Small intestine (tissue), 7 donors: ENCODE data around the gene CRISPLD2. TPM values are rescaled to one million over a fixed set of nuclear protein-coding genes. Genes with fewer than 3 reads are reported as not detected.

Source experiments
- DNase-seq, 2 donors: peaks; one replicate each; pipeline versions ENCODE4 v3.0.0 to v3.0.0-alpha.2; 2013
- FAIRE-seq: peaks from 2 replicates; lab custom pipeline; 2012; peaks lifted over from hg19 to GRCh38; lab: Jason Lieb, UNC
- H3K27ac ChIP-seq, 3 donors: one replicate each; pipeline ENCODE4 v1.5.1; 2013; ENCODE audit warnings: low read length in 2 of 3, mild to moderate bottlenecking in 2 of 3, control low read depth in 1 of 3, inconsistent platforms in 1 of 3, low read depth in 1 of 3, moderate library complexity in 1 of 3
- H3K27me3 ChIP-seq, 3 donors: one replicate each; pipeline ENCODE4 v1.6.1; 2013; ENCODE audit warnings: low read length in 3 of 3, inconsistent platforms in 1 of 3; ENCODE audit not compliant: control insufficient read depth in 3 of 3, insufficient read depth in 3 of 3
- H3K36me3 ChIP-seq, 3 donors: one replicate each; pipeline ENCODE4 v1.6.1; 2013; ENCODE audit warnings: low read length in 3 of 3, inconsistent platforms in 1 of 3, low read depth in 1 of 3, mild to moderate bottlenecking in 1 of 3, moderate library complexity in 1 of 3; ENCODE audit not compliant: control insufficient read depth in 3 of 3, insufficient read depth in 2 of 3
- H3K4me1 ChIP-seq, 3 donors: one replicate each; pipeline ENCODE4 v1.6.1; 2013; ENCODE audit warnings: low read length in 2 of 3, inconsistent platforms in 1 of 3, low read depth in 1 of 3, mild to moderate bottlenecking in 1 of 3, moderate library complexity in 1 of 3; ENCODE audit not compliant: control insufficient read depth in 3 of 3, insufficient read depth in 2 of 3
- H3K4me3 ChIP-seq, 3 donors: one replicate each; pipeline ENCODE4 v1.5.1; 2013; ENCODE audit warnings: low read length in 3 of 3, control low read depth in 1 of 3, inconsistent platforms in 1 of 3, low read depth in 1 of 3, mild to moderate bottlenecking in 1 of 3, moderate library complexity in 1 of 3
- H3K9me3 ChIP-seq, 2 donors: one replicate each; pipeline ENCODE4 v1.6.1; 2013; ENCODE audit warnings: low read depth in 1 of 2, low read length in 1 of 2; ENCODE audit not compliant: control insufficient read depth in 2 of 2, insufficient read depth in 1 of 2
- WGBS, 3 donors: extraction: QIAGEN DNeasy Blood & Tissue Kit; methylation state at CpG; one replicate each; pipeline ENCODE4 v1.1.7; 2013; 5-methylcytosine and 5-hydroxymethylcytosine counted together
- polyA plus RNA-seq, 4 donors: library from polyadenylated mRNA; stranded (reverse) in 3 of 4; unstranded in 1 of 4; fragments of 200-250 nt in 3 of 4; fragments of 120-200 nt in 1 of 4; gene quantifications; one replicate each; pipeline versions ENCODE4 v1.2.1 to v1.2.3, GENCODE V29; 2013
- donor health status: healthy with polysubstance abuse.
- donor health status: control.
- donor health status: control.
- donor health status: Bipolar disorder and iron deficiency.
- donor health status: healthy.

The CRISPLD2 gene
- polyA plus RNA-seq, 4 donors: 0.89 to 31.4 (median 4.9) TPM

GRCh38 chr16:84840687-84841627 lies 21.2 kb downstream of the CRISPLD2 start:
- WGBS, 3 donors: 83 to 88% (median 85%) methylated on average over 22 of the region's 22 CpGs
- FAIRE-seq (no peak), DNase-seq (no peak)
- peaks cover 0 to 4% (median 0%) of the 10 kb centered on the region in 3 donors for H3K4me1 ChIP-seq
- no peaks in the 10 kb centered on the region for H3K9me3 ChIP-seq
- peaks cover 0 to 20% (median 0%) of the 10 kb centered on the region in 3 donors for H3K36me3 ChIP-seq
- H3K27ac ChIP-seq: peak overlapping the region in 1 of 3 donors; percentile 32
- peaks cover 0 to 26% (median 0%) of the 10 kb centered on the region in 3 donors for H3K27me3 ChIP-seq
- no peak overlapping the region for H3K4me3 ChIP-seq

DNA sequence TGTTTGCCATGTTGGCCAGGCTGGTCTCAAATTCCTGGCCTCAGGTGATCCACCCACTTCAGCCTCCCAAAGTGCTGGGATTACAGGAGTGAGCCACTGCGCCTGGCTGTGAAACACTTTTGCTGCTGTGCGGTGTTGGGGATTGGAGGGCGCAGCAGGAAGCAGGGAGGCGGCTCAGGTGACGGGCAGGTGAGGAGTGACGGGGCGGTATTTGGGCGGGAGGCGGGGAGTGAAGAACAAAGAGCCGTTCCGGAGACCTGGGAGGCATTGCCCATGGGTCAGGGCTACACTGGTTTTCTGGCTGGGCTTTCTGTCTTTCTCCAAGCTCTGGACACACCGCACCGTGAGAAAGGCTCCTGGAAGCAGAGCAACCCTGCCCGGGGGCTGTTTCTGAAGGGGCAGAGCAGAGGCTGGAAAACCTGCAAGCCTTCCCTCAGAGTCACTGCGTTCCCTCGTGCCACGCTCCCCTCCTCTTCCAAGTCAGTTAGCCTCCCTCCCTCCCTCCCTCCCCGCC lies 22.1 kb downstream of the CRISPLD2 start:
- Histone ChIP-seq H3K9me3 (no peaks in the 10 kb centered on the region), H3K36me3 (peaks cover 0 to 23% (median 0%) of the 10 kb centered on the region in 3 donors), H3K27ac (peak overlapping the region in 1 of 3 donors; percentile 62), H3K4me3 (no peak overlapping the region), H3K27me3 (peaks cover 0 to 23% (median 0%) of the 10 kb centered on the region in 3 donors), H3K4me1 (peaks cover 0 to under 1% (median 0%) of the 10 kb centered on the region in 3 donors)
- DNase-seq (peak; percentile 74 to 82), FAIRE-seq (no peak)
- 6 to 29% (median 8%) methylated on average over 18 of the region's 18 CpGs for WGBS, 3 donors

DNA sequence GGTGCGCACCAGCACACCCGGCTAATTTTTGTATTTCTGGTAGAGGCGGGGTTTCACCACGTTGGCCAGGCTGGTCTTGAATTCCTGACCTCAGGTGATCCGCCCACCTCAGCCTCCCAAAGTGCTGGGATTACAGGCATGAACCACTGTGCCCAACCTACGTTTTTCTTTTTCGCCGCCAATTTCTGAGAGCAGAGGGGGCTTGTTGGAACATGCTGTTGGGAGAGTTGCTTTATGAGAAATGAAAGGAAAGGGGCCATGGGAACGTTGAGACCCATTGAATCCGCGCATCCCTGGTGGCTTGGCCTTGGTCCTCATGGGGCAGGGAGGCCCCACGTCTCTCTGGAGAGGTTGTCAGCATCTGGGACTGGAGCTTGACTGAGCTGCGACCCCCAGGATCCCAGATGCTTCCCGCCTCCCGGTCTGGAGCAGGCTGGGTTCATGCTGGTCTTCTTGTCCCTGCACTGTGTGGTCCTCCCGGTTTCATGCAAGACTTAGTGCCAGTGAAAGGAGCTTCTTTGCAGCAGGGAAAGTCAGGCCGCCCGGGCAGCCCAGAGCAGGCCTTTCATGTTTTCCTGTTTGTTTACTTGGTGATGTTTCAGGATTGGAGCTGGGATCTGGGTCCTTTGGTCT lies 22.8 kb downstream of the CRISPLD2 start:
- peaks cover 0 to 21% (median 0%) of the 10 kb centered on the region in 3 donors for H3K27me3 ChIP-seq
- 52 to 63% (median 59%) methylated on average over 18 of the region's 18 CpGs for WGBS, 3 donors
- no peaks in the 10 kb centered on the region for H3K4me1 ChIP-seq
- no peak for DNase-seq
- H3K9me3 ChIP-seq: no peaks in the 10 kb centered on the region
- H3K36me3 ChIP-seq: peaks cover 0 to 23% (median 0%) of the 10 kb centered on the region in 3 donors
- H3K27ac ChIP-seq: peak overlapping the region in 1 of 3 donors; percentile 0
- no peak overlapping the region for H3K4me3 ChIP-seq
- FAIRE-seq: no peak

- peaks cover 0 to 22% (median 0%) of the 10 kb centered on the region in 3 donors for H3K36me3 ChIP-seq
- no peaks in the 10 kb centered on the region for H3K9me3 ChIP-seq
- DNase-seq (no peak), FAIRE-seq (no peak)
- peaks cover 0 to 20% (median 0%) of the 10 kb centered on the region in 3 donors for H3K27me3 ChIP-seq
- no peak overlapping the region for H3K4me3 ChIP-seq
- H3K4me1 ChIP-seq: no peaks in the 10 kb centered on the region
- 66 to 75% (median 70%) methylated on average over 13 of the region's 13 CpGs for WGBS, 3 donors
- H3K27ac ChIP-seq: peak overlapping the region in 1 of 3 donors; percentile 21
Measured at GRCh38 chr16:84843149-84844048, 23.6 kb downstream of the CRISPLD2 start.

DNA sequence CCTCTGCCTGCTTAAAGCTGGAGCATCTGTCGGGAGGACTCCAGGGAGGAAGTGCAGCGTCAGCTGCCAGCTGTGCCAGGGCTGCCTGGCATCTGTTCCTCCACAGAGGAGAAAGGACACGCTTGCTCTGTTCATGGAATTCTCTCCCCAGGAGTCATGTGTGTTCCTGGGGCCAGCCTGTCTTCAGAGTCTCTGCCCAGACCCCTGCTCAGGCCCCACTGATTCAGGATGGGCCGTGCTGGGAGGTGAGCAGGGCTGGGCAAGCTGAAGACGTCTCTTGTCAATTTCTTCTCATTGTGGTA lies 24.2 kb downstream of the CRISPLD2 start:
- DNase-seq (peak in 1 of 2 donors; percentile 51), FAIRE-seq (no peak)
- Histone ChIP-seq H3K27me3 (peaks cover 0 to 15% (median 0%) of the 10 kb centered on the region in 3 donors), H3K27ac (peak overlapping the region in 1 of 3 donors; percentile 21), H3K9me3 (no peaks in the 10 kb centered on the region), H3K4me3 (no peak overlapping the region), H3K4me1 (no peaks in the 10 kb centered on the region), H3K36me3 (peaks cover 0 to 16% (median 0%) of the 10 kb centered on the region in 3 donors)
- 30 to 44% (median 38%) methylated on average over 5 of the region's 5 CpGs for WGBS, 3 donors

DNA sequence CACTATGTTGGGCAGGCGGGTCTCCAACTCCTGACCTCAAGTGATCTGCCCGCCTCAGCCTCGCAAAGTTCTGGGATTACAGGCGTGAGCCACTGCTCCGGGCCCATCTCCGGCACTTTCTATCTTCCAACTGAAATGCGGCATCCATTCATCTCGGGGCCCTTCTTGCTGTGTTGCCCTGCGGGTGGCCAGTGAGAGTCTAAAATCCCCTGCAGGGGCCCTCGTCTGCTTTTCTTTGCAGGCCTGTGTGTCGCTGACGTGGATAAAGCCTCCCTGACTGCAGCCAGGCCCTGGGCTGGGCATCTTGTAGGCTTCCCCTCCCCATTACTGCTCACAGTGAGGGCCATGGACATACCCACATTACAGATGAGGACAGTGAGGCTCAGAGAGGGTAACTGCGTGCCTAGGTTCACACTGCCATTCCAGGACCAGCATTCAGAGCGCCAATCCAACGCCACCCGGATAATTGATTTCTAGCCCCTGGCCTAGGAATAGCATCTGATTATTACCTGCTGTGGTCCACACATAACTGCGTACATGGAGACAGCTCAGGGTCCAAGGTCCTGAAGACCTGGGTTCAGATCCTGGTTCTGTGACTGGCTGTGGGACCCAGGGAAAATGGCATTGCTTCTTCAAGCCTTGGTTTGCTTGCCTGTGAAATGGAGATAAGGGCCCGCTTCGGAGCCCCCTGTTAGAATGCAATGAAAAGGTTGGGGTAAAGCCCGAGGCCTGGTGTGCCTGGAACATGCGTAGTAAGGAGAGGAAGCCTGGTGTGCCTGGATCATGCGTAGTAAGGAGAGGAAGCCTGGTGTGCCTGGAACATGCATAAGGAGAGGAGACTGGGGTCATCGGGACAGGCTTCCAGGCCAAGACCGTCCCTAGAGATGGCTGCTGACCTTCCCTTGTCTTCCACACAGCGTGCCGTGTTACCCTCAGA lies 25.0 kb downstream of the CRISPLD2 start:
- WGBS, 3 donors: 85 to 92% (median 86%) methylated on average over 24 to 26 of the region's 26 CpGs
- H3K27me3 ChIP-seq: peaks cover 0 to 10% (median 0%) of the 10 kb centered on the region in 3 donors
- no peak for FAIRE-seq
- no peak for DNase-seq
- H3K36me3 ChIP-seq: peaks cover 0 to 10% (median 0%) of the 10 kb centered on the region in 3 donors
- no peak overlapping the region for H3K4me3 ChIP-seq
- H3K27ac ChIP-seq: no peak overlapping the region
- no peaks in the 10 kb centered on the region for H3K4me1 ChIP-seq
- no peaks in the 10 kb centered on the region for H3K9me3 ChIP-seq

- H3K36me3 ChIP-seq: peaks cover 0 to 10% (median 0%) of the 10 kb centered on the region in 3 donors
- 61 to 75% (median 63%) methylated on average over 14 of the region's 14 CpGs for WGBS, 3 donors
- peaks cover 0 to 10% (median 0%) of the 10 kb centered on the region in 3 donors for H3K27me3 ChIP-seq
- no peak for DNase-seq
- no peaks in the 10 kb centered on the region for H3K9me3 ChIP-seq
- H3K4me1 ChIP-seq: no peaks in the 10 kb centered on the region
- H3K4me3 ChIP-seq: no peak overlapping the region
- no peak overlapping the region for H3K27ac ChIP-seq
- FAIRE-seq: no peak
Measured at GRCh38 chr16:84845496-84846002, 25.8 kb downstream of the CRISPLD2 start.
